Measurements from ENCODE around the gene ZC3H7B. TPM values are rescaled to one million over a fixed set of nuclear protein-coding genes. Genes with fewer than 3 reads are reported as not detected.

The ZC3H7B gene
- total RNA-seq, 1 donor from 2014 or later, result 69.2 TPM

DNA sequence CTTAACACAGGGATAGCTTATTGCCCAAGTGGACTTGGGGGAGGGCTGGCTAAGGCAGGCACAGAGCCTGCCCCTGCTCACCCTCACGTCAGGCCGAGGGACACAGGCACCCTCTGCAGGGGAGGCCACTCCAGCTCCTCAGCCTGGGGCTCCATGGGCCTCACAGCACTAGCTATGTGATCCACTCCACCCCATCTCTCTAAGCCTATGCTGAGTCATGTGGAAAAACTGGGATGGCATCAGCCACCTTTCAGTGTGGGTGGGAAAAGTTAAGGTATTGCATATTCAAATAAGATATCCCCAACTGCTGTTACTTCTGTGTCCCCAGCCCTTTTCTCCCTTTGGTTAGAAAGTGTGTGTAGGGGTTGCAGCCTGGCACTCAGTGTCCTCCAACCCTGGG is 37.6 kb upstream of the ZC3H7B start:
- DNase-seq (ENCODE audit: low spot score), result no peak
- Mint-ChIP-seq H3K27me3 (ENCODE audit: unreplicated experiment) (peaks cover 5% of the 10 kb centered on the region), H3K4me1 (ENCODE audit: unreplicated experiment) (no peaks in the 10 kb centered on the region), H3K36me3 (ENCODE audit: low read depth, unreplicated experiment) (peaks cover 28% of the 10 kb centered on the region), H3K27ac (ENCODE audit: unreplicated experiment) (no peak overlapping the region), H3K4me3 (ENCODE audit: unreplicated experiment) (no peak overlapping the region), H3K9me3 (ENCODE audit: unreplicated experiment) (no peaks in the 10 kb centered on the region)
- no peak for TF ChIP-seq CTCF (IDR thresholded peaks at IDR 0.05; ENCODE audit: unreplicated experiment)

DNA sequence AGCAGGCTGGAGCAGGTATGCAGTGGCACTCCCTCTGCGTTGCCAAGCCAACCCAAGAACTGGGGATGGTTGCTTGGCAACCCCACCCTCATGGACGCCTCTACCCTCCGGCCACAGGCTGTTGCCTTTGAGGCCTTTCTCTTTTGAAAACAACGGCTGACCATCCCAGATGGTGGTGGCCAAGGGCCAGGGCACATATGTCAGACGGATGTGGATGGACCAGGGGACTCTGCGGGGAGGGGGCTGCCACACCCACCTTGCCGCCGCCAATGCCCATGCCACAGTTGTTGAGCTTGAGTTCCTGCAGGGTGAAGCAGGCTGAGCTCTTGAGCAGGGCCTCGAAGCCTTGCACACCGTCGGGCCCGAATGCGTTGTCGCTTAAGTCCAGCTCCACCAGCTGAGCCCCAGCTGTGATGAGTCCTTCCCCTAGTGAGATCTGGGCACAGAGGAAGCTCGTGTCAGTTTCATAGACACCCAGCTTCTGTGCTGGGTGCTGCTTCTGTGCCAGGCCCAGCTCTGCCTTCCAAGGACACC is 36.9 kb upstream of the ZC3H7B start:
- no peak overlapping the region for H3K27ac Mint-ChIP-seq (ENCODE audit: unreplicated experiment)
- no peak for DNase-seq (ENCODE audit: low spot score)
- no peak for TF ChIP-seq CTCF (IDR thresholded peaks at IDR 0.05; ENCODE audit: unreplicated experiment)
- no peaks in the 10 kb centered on the region for H3K4me1 Mint-ChIP-seq (ENCODE audit: unreplicated experiment)
- peaks cover 5% of the 10 kb centered on the region for H3K27me3 Mint-ChIP-seq (ENCODE audit: unreplicated experiment)
- H3K9me3 Mint-ChIP-seq (ENCODE audit: unreplicated experiment), result no peaks in the 10 kb centered on the region
- H3K4me3 Mint-ChIP-seq (ENCODE audit: unreplicated experiment), result no peak overlapping the region
- H3K36me3 Mint-ChIP-seq (ENCODE audit: low read depth, unreplicated experiment), result peaks cover 22% of the 10 kb centered on the region

- no peaks in the 10 kb centered on the region for H3K4me1 Mint-ChIP-seq (ENCODE audit: unreplicated experiment)
- no peak overlapping the region for H3K27ac Mint-ChIP-seq (ENCODE audit: unreplicated experiment)
- no peak overlapping the region for H3K4me3 Mint-ChIP-seq (ENCODE audit: unreplicated experiment)
- H3K27me3 Mint-ChIP-seq (ENCODE audit: unreplicated experiment), result peaks cover 5% of the 10 kb centered on the region
- TF ChIP-seq CTCF (IDR thresholded peaks at IDR 0.05; ENCODE audit: unreplicated experiment), result no peak
- no peak for DNase-seq (ENCODE audit: low spot score)
- peaks cover 23% of the 10 kb centered on the region for H3K36me3 Mint-ChIP-seq (ENCODE audit: low read depth, unreplicated experiment)
- no peaks in the 10 kb centered on the region for H3K9me3 Mint-ChIP-seq (ENCODE audit: unreplicated experiment)
Observed at GRCh38 chr22:41267958-41268357, 33.4 kb upstream of the ZC3H7B start.

- Mint-ChIP-seq H3K9me3 (ENCODE audit: unreplicated experiment) (no peaks in the 10 kb centered on the region), H3K4me3 (ENCODE audit: unreplicated experiment) (no peak overlapping the region), H3K27ac (ENCODE audit: unreplicated experiment) (no peak overlapping the region), H3K36me3 (ENCODE audit: low read depth, unreplicated experiment) (peaks cover 23% of the 10 kb centered on the region), H3K4me1 (ENCODE audit: unreplicated experiment) (no peaks in the 10 kb centered on the region), H3K27me3 (ENCODE audit: unreplicated experiment) (no peaks in the 10 kb centered on the region)
- TF ChIP-seq CTCF (IDR thresholded peaks at IDR 0.05; ENCODE audit: unreplicated experiment), result no peak
- no peak for DNase-seq (ENCODE audit: low spot score)
Observed at GRCh38 chr22:41271787-41272186, 29.5 kb upstream of the ZC3H7B start.

- no peak for TF ChIP-seq CTCF (IDR thresholded peaks at IDR 0.05; ENCODE audit: unreplicated experiment)
- Mint-ChIP-seq H3K27ac (ENCODE audit: unreplicated experiment) (no peak overlapping the region), H3K27me3 (ENCODE audit: unreplicated experiment) (peaks cover 2% of the 10 kb centered on the region), H3K4me3 (ENCODE audit: unreplicated experiment) (no peak overlapping the region), H3K36me3 (ENCODE audit: low read depth, unreplicated experiment) (peaks cover 28% of the 10 kb centered on the region), H3K9me3 (ENCODE audit: unreplicated experiment) (no peaks in the 10 kb centered on the region), H3K4me1 (ENCODE audit: unreplicated experiment) (no peaks in the 10 kb centered on the region)
- DNase-seq (ENCODE audit: low spot score), result no peak
Observed at GRCh38 chr22:41273128-41273527, 28.2 kb upstream of the ZC3H7B start.

Data from endothelial cell (in vitro differentiated cells).